OCI-LY1 (cell line): Measurements from ENCODE around the gene AFF1.

Experiments used
- H2AFZ ChIP-seq: fragments of 200-600 bp; sonication (generic), shearing (Covaris generic); 2 replicates; pipeline ENCODE4 v1.6.0; 2014; ENCODE audit warnings: antibody characterized with exemption, mild to moderate bottlenecking, low read length
- H3F3A ChIP-seq: fragments of 200-600 bp; sonication (generic), shearing (Covaris generic); 2 replicates; pipeline ENCODE4 v1.6.0; 2014; ENCODE audit warnings: mild to moderate bottlenecking, antibody characterized with exemption, low read length, moderate library complexity; ENCODE audit not compliant: insufficient read depth
- H3K27ac ChIP-seq: fragments of 200-600 bp; sonication (generic); 2 replicates; pipeline ENCODE4 v1.5.1; 2014; ENCODE audit warnings: low read length, mixed run types, mild to moderate bottlenecking, low read depth; ENCODE audit not compliant: poor library complexity, severe bottlenecking
- H3K27me3 ChIP-seq: fragments of 200-600 bp; sonication (generic); 2 replicates; pipeline ENCODE4 v1.6.0; 2014; ENCODE audit warnings: antibody characterized with exemption, mild to moderate bottlenecking, low read length, moderate library complexity; ENCODE audit not compliant: insufficient read depth
- H3K36me3 ChIP-seq: fragments of 200-600 bp; sonication (generic); 2 replicates; pipeline ENCODE4 v1.6.1; 2014; ENCODE audit warnings: mild to moderate bottlenecking, antibody characterized with exemption, low read length, moderate library complexity, mixed read lengths; ENCODE audit not compliant: insufficient read depth
- H3K4me1 ChIP-seq: fragments of 200-600 bp; sonication (generic); 2 replicates; pipeline ENCODE4 v1.5.1; 2014; ENCODE audit warnings: mild to moderate bottlenecking, low read length, moderate library complexity; ENCODE audit not compliant: insufficient read depth, severe bottlenecking
- H3K4me2 ChIP-seq: fragments of 200-600 bp; sonication (generic), shearing (Covaris generic); 2 replicates; pipeline ENCODE4 v1.6.1; 2014; ENCODE audit warnings: low read length
- H3K4me3 ChIP-seq: fragments of 200-600 bp; sonication (generic); 2 replicates; pipeline ENCODE4 v1.5.1; 2014; ENCODE audit warnings: low read length, low read depth, mild to moderate bottlenecking, mixed read lengths; ENCODE audit not compliant: poor library complexity, severe bottlenecking
- H3K79me2 ChIP-seq: fragments of 200-600 bp; shearing (Covaris generic); 2 replicates; pipeline ENCODE4 v1.6.1; 2016; ENCODE audit warnings: mixed run types, low read length, mixed read lengths; ENCODE audit not compliant: insufficient read depth
- H3K9ac ChIP-seq: fragments of 200-600 bp; sonication (generic), shearing (Covaris generic); 2 replicates; pipeline ENCODE4 v1.6.1; 2014; ENCODE audit warnings: mild to moderate bottlenecking, low read length, mixed read lengths
- H3K9me2 ChIP-seq: fragments of 200-600 bp; sonication (generic), shearing (Covaris generic); 2 replicates; pipeline ENCODE4 v1.6.1; 2014; ENCODE audit warnings: low read depth, mild to moderate bottlenecking, low read length, mixed read lengths
- H3K9me3 ChIP-seq: fragments of 200-600 bp; shearing (Covaris generic); 2 replicates; pipeline ENCODE4 v1.6.1; 2014; ENCODE audit warnings: low read length, mixed read lengths
- H4K20me1 ChIP-seq: fragments of 200-600 bp; sonication (generic), shearing (Covaris generic); 2 replicates; pipeline ENCODE4 v1.6.0; 2016; ENCODE audit warnings: mild to moderate bottlenecking, low read length; ENCODE audit not compliant: insufficient read depth
- EZH2 ChIP-seq: fragments of 200-600 bp; sonication (generic), shearing (Covaris generic); IDR thresholded peaks from 2 replicates; pipeline ENCODE4 v1.8.0; 2017; ENCODE audit warnings: borderline replicate concordance, mixed run types, mild to moderate bottlenecking, antibody characterized with exemption, low read length, moderate library complexity, mixed read lengths
- TF ChIP-seq, protein P1 (sequence below): fragments of 200-600 bp; sonication (generic), shearing (Covaris generic); IDR thresholded peaks from 2 replicates; pipeline ENCODE4 v1.5.1; 2017; ENCODE audit warnings: mild to moderate bottlenecking, antibody characterized with exemption, low read length, moderate library complexity, mixed read lengths

The AFF1 gene

DNA sequence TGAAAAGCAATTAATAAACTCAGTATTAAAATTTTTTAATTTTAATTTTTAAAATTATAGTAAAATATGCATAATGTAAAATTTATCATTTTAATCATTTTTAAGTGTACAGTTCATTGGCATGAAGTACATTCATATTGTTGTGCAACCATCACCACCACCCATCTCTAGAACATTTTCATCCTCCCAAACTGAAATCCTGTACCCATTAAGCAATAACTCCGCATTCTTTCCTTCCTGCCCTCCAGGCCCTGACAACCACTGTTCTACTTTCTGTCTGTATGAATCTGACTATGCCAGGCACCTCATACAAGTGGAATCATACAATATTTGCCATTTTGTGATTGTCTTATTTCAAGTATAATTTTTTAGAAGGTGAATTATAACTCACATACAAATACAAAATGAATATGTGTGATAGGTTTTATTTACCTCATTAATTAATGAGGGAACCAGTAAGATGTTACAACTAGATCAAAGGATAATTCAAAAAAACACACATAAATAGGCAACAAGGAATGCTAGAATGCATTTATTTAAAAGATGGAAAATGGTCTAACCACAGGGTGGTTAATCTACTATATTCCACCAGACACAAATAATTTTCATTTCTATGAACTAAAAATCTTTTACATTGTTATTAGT is 13.1 kb upstream of the AFF1 start:
- Histone ChIP-seq H3K27ac (no peak overlapping the region), H3K79me2 (no peaks in the 10 kb centered on the region), H3F3A (no peaks in the 10 kb centered on the region), H2AFZ (no peak overlapping the region), H3K9me3 (no peaks in the 10 kb centered on the region), H3K4me3 (no peak overlapping the region), H3K9ac (no peak overlapping the region), H3K27me3 (no peaks in the 10 kb centered on the region), H3K4me1 (no peaks in the 10 kb centered on the region), H3K4me2 (no peak overlapping the region), H3K36me3 (no peaks in the 10 kb centered on the region), H3K9me2 (no peaks in the 10 kb centered on the region), H4K20me1 (no peaks in the 10 kb centered on the region)
- TF ChIP-seq, protein P1, sequence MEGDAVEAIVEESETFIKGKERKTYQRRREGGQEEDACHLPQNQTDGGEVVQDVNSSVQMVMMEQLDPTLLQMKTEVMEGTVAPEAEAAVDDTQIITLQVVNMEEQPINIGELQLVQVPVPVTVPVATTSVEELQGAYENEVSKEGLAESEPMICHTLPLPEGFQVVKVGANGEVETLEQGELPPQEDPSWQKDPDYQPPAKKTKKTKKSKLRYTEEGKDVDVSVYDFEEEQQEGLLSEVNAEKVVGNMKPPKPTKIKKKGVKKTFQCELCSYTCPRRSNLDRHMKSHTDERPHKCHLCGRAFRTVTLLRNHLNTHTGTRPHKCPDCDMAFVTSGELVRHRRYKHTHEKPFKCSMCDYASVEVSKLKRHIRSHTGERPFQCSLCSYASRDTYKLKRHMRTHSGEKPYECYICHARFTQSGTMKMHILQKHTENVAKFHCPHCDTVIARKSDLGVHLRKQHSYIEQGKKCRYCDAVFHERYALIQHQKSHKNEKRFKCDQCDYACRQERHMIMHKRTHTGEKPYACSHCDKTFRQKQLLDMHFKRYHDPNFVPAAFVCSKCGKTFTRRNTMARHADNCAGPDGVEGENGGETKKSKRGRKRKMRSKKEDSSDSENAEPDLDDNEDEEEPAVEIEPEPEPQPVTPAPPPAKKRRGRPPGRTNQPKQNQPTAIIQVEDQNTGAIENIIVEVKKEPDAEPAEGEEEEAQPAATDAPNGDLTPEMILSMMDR: no peak
- TF ChIP-seq EZH2: no peak

DNA sequence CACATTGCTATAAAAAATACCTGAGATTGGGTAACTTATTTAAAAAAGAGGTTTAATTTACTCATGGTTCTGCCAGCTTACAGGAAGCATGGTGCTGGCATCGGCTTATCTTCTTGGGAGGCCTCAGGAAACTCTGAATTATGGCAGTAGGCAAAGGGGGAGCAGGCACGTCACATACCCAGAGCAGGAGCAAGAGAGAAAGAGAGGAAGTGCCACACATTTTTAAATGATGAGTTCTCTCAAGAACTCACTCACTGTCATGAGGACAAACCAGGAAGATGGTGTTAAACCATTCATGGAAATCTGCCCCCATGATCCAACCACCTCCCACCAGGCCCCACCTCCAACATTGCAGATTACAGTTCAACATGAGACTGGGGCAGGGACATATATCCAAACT is 10.0 kb upstream of the AFF1 start:
- Histone ChIP-seq H3K79me2 (no peaks in the 10 kb centered on the region), H3F3A (no peaks in the 10 kb centered on the region), H2AFZ (no peak overlapping the region), H3K9me3 (no peaks in the 10 kb centered on the region), H3K4me1 (peaks cover 21% of the 10 kb centered on the region), H3K4me3 (no peak overlapping the region), H3K36me3 (no peaks in the 10 kb centered on the region), H3K9me2 (no peaks in the 10 kb centered on the region), H4K20me1 (no peaks in the 10 kb centered on the region), H3K9ac (no peak overlapping the region), H3K27ac (no peak overlapping the region), H3K4me2 (no peak overlapping the region), H3K27me3 (no peaks in the 10 kb centered on the region)
- TF ChIP-seq, protein P1: no peak
- TF ChIP-seq EZH2: no peak

GRCh38 chr4:86926435-86927086 is 8.2 kb upstream of the AFF1 start:
- no peak overlapping the region for H3K4me3 ChIP-seq
- H4K20me1 ChIP-seq: no peaks in the 10 kb centered on the region
- no peaks in the 10 kb centered on the region for H3K79me2 ChIP-seq
- peaks cover 32% of the 10 kb centered on the region for H3K4me1 ChIP-seq
- no peak overlapping the region for H3K27ac ChIP-seq
- TF ChIP-seq, protein P1: no peak
- no peak for TF ChIP-seq EZH2
- H3K9ac ChIP-seq: no peak overlapping the region
- no peaks in the 10 kb centered on the region for H3K9me2 ChIP-seq
- no peak overlapping the region for H2AFZ ChIP-seq
- H3K27me3 ChIP-seq: no peaks in the 10 kb centered on the region
- H3K4me2 ChIP-seq: no peak overlapping the region
- no peaks in the 10 kb centered on the region for H3K9me3 ChIP-seq
- H3F3A ChIP-seq: no peaks in the 10 kb centered on the region
- H3K36me3 ChIP-seq: no peaks in the 10 kb centered on the region
